HFFc6 (cell line): ENCODE data around the gene ZBTB1. TPM values are rescaled to one million over a fixed set of nuclear protein-coding genes. Genes with fewer than 3 reads are reported as not detected.
A peak's percentile ranks its signal among the peaks of the same experiment; 100 is the strongest.

ENCODE experiments used
- DNase-seq: peaks from one replicate; pipeline ENCODE4 v3.0.0-alpha.2; 2018
- H3K27ac Mint-ChIP-seq: 2 replicates; pipeline ENCODE4 v1.8.0; 2020; ENCODE audit warnings: mild to moderate bottlenecking, mixed read lengths
- H3K27me3 Mint-ChIP-seq: 2 replicates; pipeline ENCODE4 v1.8.0; 2021; ENCODE audit warnings: mild to moderate bottlenecking, moderate library complexity, mixed read lengths; ENCODE audit not compliant: insufficient read depth
- H3K36me3 Mint-ChIP-seq: 2 replicates; pipeline ENCODE4 v1.8.0; 2021; ENCODE audit warnings: low read depth, mixed read lengths
- H3K4me1 Mint-ChIP-seq: 2 replicates; pipeline ENCODE4 v1.8.0; 2020; ENCODE audit warnings: low read depth, mixed read lengths
- H3K4me3 Mint-ChIP-seq: 2 replicates; pipeline ENCODE4 v1.8.0; 2020; ENCODE audit warnings: mild to moderate bottlenecking, moderate library complexity, mixed read lengths
- H3K9me3 Mint-ChIP-seq: 2 replicates; pipeline ENCODE4 v1.8.0; 2020; ENCODE audit warnings: mild to moderate bottlenecking, mixed read lengths
- CTCF ChIP-seq: fragments of 200-600 bp; sonication (generic); IDR thresholded peaks from 2 replicates; pipeline ENCODE4 v1.5.0; 2021; ENCODE audit warnings: antibody characterized with exemption, mild to moderate bottlenecking
- total RNA-seq, 6 experiments: library from RNA; stranded (reverse); fragmentation: NEBNext Ultra II Directional; extraction: Animal tissue kit (Norgen Biotek cat#: 25700); gene quantifications; 2 replicates in 1 of 6; 3 replicates in 5 of 6; pipeline ENCODE4 v1.2.3, GENCODE V29; 2021

The ZBTB1 gene
- total RNA-seq, 6 experiments from 2014 or later, result 22.3 to 29.3 (median 25.5) TPM

GRCh38 chr14:64503434-64504309 is 898 bp upstream of the ZBTB1 start, which contains the start of gene ZBTB25:
TSS of gene ZBTB25 (minus strand) at chr14:64503838. CDS start at chr14:64490533, 13,305 bp downstream.
- DNase-seq, result peak; percentile 89
- Mint-ChIP-seq H3K36me3 (peaks cover 10% of the 10 kb centered on the region), H3K4me1 (peaks cover 66% of the 10 kb centered on the region), H3K9me3 (no peaks in the 10 kb centered on the region), H3K27ac (peak within 1 kb of the TSS; percentile 99), H3K27me3 (0 out of 2 replicates have a peak, but pooled peaks cover 3% of the 10 kb centered on the region), H3K4me3 (peak within 1 kb of the TSS; percentile 95)
- TF ChIP-seq CTCF, result peak; percentile 6; the same call in 1 of the 2 replicates

- Mint-ChIP-seq H3K27me3 (0 out of 2 replicates have a peak, but pooled peaks cover 3% of the 10 kb centered on the region), H3K36me3 (peaks cover 10% of the 10 kb centered on the region), H3K27ac (peak overlapping the region; percentile 99), H3K4me3 (peak overlapping the region; percentile 95), H3K9me3 (no peaks in the 10 kb centered on the region), H3K4me1 (peaks cover 74% of the 10 kb centered on the region)
- no peak; the same call in 1 of the 2 replicates for TF ChIP-seq CTCF
- DNase-seq, result peak; percentile 81
Measured at GRCh38 chr14:64504897-64505794, 576 bp downstream of the ZBTB1 start.

- H3K9me3 Mint-ChIP-seq, result no peaks in the 10 kb centered on the region
- no peak for DNase-seq
- peaks cover 10% of the 10 kb centered on the region for H3K36me3 Mint-ChIP-seq
- no peak for TF ChIP-seq CTCF
- 0 out of 2 replicates have a peak, but pooled peaks cover 3% of the 10 kb centered on the region for H3K27me3 Mint-ChIP-seq
- H3K27ac Mint-ChIP-seq, result peak overlapping the region; percentile 96
- H3K4me1 Mint-ChIP-seq, result peaks cover 74% of the 10 kb centered on the region
- peak overlapping the region; percentile 95 for H3K4me3 Mint-ChIP-seq
Measured at GRCh38 chr14:64506721-64507120, 2.2 kb downstream of the ZBTB1 start.

- peaks cover 66% of the 10 kb centered on the region for H3K4me1 Mint-ChIP-seq
- no peak for TF ChIP-seq CTCF
- H3K27me3 Mint-ChIP-seq, result 0 out of 2 replicates have a peak, but pooled peaks cover 3% of the 10 kb centered on the region
- H3K27ac Mint-ChIP-seq, result peak overlapping the region; percentile 96
- no peaks in the 10 kb centered on the region for H3K9me3 Mint-ChIP-seq
- H3K4me3 Mint-ChIP-seq, result peak overlapping the region; percentile 95
- DNase-seq, result peak; percentile 20
- peaks cover 10% of the 10 kb centered on the region for H3K36me3 Mint-ChIP-seq
Measured at GRCh38 chr14:64507376-64508156, 3.0 kb downstream of the ZBTB1 start.
